GM19043 (cell line): ENCODE measurements around the gene RIOK2.
"Not testable (repeated sequence)": the region's sequence is repeated elsewhere in the genome, so short reads cannot be mapped to it uniquely, and the experiment has no call there.

Experiments used
- ATAC-seq: cut with Tn5 transposase; IDR thresholded peaks from one replicate; pipeline ENCODE4 v1.9.1; 2021; ENCODE audit warnings: low read depth; ENCODE audit not compliant: unreplicated experiment

The RIOK2 gene

GRCh38 chr5:97183100-97183929 lies at the start of gene RIOK2:
Gene RIOK2 (minus strand): TSS chr5:97183247. CDS start chr5:97183191, 56 bp downstream.
- ATAC-seq = peak; percentile 86

GRCh38 chr5:97231025-97231636 lies 48.1 kb upstream of the RIOK2 start:
- ATAC-seq = peak; percentile 98

DNA sequence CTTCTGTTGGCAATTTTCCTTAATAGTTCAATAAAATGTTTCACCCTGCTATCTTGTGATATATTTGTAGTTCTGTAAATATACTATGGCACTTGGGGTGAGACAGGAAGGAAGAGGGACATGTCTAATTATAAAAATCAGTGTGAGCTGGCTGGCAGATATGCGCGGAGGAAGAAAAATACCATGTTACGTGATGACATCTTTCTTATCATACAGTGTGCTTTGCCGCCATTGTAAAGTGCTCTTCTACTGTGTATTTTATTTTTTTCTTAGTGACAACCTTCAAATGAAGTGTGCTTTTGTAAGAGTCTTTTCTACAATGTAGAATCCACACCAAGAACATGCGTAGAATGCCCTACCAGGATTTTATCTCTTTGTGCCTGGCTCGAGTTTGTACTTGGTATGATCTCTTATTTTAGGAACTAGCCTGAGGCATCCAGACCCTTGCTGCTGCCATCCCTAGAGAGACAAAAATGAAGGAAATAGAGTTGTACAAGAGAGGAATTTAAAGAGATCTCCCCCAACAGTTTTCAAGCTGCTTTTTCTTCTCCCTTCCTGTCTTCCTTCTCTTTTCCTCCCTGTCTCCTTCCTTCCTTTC lies 46.7 kb upstream of the RIOK2 start:
- ATAC-seq = no peak

- no peak for ATAC-seq
Observed at GRCh38 chr5:97229196-97229595, 46.1 kb upstream of the RIOK2 start.

- ATAC-seq = no peak
Observed at GRCh38 chr5:97225222-97225621, 42.2 kb upstream of the RIOK2 start.

DNA sequence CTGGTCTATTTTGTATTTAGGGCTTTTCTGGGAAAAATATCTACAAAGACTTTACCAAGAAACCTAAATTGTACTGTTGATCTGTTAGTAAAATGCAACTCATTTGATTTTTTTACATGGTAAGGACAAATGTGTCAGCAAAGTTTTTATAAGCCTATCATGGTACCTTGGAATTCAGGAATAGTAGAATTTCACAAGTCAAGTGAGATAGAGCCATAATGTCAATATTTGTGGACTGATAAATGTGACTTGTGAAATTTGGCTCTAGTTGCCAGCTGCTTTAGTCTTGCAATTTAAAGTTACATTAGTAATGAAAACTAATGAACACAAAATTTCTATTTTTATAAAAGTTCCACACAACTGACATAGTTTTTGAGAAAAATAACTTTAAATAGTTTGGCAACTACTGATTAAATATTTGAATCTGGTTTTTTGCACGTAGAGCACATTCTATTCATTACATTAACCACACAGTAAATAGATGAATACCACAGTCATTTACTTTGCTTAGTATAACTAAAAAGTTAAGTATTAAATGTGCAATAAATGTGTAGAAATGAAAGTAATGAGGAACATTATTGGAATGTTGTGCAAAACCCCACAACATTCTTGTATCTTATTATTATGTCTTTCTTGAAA lies 41.2 kb upstream of the RIOK2 start:
- no peak for ATAC-seq

DNA sequence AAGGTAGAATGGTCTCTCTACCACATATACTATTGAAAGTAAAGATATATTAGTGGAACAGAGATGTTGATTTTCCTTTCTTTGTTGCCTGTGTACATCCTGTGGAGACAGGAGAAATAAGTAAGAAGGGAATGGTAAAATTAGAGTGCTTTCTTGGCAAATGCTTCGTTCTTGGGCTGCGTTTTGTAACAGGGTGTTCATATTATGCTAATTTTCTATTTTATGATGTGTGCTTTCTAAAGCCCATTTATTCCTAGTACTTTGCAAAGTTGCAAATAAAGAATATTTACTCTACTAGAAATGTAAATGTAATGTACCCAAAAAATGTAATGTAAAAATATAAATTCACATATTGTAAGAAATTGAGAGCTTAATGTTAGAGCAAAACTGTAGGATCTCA lies 40.5 kb upstream of the RIOK2 start:
- ATAC-seq = no peak

DNA sequence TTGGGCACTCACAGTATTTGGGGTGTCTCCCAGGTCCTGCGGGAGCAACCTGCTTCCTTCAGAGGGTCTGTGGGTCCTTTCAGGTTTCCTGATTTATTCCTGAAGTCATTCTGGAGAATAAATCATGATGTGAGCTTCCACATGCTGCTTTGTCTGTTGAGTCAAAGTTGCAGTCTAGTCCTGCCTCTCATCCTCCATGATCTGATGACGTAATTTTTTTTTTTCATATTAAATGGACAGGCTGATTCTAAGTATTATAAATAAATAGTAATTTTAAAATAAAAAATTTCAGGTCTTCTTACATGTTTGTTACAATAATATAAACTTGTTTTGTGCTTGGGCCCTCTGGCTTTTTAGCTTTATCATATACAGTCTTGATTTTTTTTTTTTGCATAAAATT lies 26.3 kb upstream of the RIOK2 start:
- ATAC-seq = no peak

- no peak for ATAC-seq
Observed at GRCh38 chr5:97208714-97209113, 25.7 kb upstream of the RIOK2 start.

DNA sequence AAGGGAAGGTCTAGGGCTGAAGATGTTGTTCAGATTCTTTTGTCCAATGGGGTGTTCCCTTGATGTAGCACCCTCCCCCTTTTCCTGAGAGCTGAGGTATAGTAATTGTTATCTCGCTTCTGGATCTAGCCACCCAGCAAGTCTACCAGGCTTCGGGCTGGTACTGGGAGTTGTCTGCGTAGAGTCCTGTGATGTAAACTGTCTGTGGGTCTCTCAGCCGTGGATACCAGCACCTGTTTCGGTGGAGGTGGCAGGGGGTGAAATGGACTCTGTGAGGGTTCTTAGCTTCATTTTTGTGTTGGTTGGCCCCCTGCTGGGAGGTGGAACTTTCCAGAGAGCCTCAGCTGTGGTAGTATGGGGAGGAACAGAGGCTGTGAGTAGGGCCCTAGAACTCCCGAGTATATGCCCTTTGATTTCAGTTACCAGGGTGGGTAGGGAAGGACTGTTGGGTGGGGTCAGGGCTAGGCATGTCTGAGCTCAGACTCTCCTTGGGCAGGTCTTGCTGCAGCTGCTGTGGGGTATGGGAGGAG lies 25.2 kb upstream of the RIOK2 start:
- ATAC-seq = no peak

DNA sequence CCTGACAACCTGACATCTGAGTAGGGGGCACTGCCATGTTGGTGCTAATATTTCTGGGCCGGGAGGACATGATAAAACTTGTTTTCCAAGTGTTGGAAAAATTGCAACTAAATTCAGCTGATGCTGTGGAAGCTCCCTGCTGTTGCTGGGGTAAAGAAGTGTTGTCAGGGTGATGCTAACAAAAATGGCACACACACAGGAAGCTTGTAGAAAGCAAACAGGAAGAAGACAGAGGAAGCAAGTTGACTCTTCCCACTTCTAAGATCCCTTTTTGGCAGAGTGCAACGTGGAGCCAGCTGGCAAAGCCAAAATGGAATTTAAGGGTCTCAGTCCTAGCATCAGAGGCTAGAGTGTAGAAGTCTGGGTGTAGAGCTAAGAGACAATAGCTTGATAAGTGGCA lies 11.3 kb upstream of the RIOK2 start:
- ATAC-seq = no peak

GRCh38 chr5:97193355-97193688 lies 10.3 kb upstream of the RIOK2 start:
- ATAC-seq = no peak

GRCh38 chr5:97192580-97193354 lies 9.7 kb upstream of the RIOK2 start:
- ATAC-seq = no peak

- ATAC-seq = no peak
Observed at GRCh38 chr5:97191893-97192292, 8.8 kb upstream of the RIOK2 start.

DNA sequence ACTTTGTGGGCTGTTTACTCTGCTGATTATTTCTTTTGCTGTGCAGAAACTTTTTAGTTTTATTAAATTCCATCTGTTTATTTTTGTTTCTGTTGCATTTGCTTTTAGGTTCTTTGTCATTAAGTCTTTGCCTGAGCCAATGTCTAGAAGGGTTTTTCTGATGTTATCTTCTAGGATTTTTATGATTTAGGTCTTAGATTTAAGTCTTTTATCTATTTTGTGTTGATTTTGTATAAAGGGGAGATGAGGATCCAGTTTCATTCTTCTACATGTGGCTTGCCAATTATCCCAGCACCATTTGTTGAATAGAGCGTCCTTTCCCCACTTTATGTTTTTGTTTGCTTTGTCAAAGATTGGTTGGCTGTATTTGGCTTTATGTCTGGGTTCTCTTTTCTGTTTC lies 6.5 kb upstream of the RIOK2 start:
- ATAC-seq = not testable (repeated sequence)

GRCh38 chr5:97183930-97184213 lies 825 bp upstream of the RIOK2 start:
- no peak for ATAC-seq

GRCh38 chr5:97182571-97183099 lies 412 bp downstream of the RIOK2 start:
- no peak for ATAC-seq

- no peak for ATAC-seq
Observed at GRCh38 chr5:97181856-97182545, 1.0 kb downstream of the RIOK2 start.

DNA sequence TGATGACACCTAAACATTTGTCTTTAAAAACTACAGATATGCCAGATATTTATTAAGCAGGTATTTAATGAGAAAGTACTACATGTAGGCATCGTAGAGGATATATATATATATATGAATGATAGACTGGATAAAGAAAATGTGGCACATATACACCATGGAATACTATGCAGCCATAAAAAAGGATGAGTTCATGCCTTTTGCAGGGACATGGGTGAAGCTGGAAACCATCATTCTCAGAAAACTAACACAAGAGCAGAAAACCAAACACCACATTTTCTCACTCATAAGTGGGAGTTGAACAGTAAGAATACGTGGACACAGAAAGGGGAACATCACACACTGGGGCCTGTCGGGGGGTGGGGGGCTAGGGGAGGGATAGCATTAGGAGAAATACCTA lies 3.6 kb downstream of the RIOK2 start:
- ATAC-seq = not testable (repeated sequence)

DNA sequence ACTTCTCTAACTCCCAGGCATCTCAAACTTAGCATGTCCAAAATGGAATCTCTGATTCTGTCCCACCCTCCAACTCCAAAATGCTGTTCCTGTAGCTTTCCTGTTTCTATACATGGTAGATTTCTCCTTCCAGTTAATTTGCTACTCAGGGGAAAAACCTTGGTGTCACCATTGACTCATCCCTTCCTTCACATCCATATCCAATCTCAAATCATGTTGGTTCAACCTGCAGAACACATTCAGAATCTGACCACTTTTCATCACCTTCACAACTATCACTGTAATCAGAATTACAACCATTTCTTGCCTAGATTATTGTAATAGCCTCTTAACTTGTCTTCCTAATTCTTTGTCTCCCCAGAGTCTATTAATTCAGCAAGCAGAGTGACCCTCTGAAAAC lies 10.8 kb downstream of the RIOK2 start:
- ATAC-seq = no peak
